HG03439 (cell line): ENCODE data around the gene POTEH.
"Not testable (repeated sequence)": the region's sequence is repeated elsewhere in the genome, so short reads cannot be mapped to it uniquely, and the experiment has no call there.

ENCODE experiments used
- ATAC-seq: cut with Tn5 transposase; IDR thresholded peaks from one replicate; pipeline ENCODE4 v1.9.1; 2021; ENCODE audit warnings: mild to moderate bottlenecking, moderate library complexity; ENCODE audit not compliant: unreplicated experiment

Gene POTEH

GRCh38 chr22:15734411-15734810 is 44.6 kb downstream of the POTEH start:
- not testable (repeated sequence) for ATAC-seq

GRCh38 chr22:15738157-15738908 is 48.5 kb downstream of the POTEH start:
- not testable (repeated sequence) for ATAC-seq

- not testable (repeated sequence) for ATAC-seq
These were observed 49.1 kb downstream of the POTEH start for GRCh38 chr22:15738909-15739391.

- not testable (repeated sequence) for ATAC-seq
These were observed 58.0 kb downstream of the POTEH start for GRCh38 chr22:15747636-15748323.

GRCh38 chr22:15749181-15749970 is 59.5 kb downstream of the POTEH start:
- ATAC-seq, result not testable (repeated sequence)

- not testable (repeated sequence) for ATAC-seq
These were observed 69.7 kb downstream of the POTEH start for GRCh38 chr22:15759443-15760097.

- ATAC-seq, result not testable (repeated sequence)
These were observed 70.7 kb downstream of the POTEH start for GRCh38 chr22:15760388-15761150.

GRCh38 chr22:15761151-15761777 is 71.4 kb downstream of the POTEH start:
- ATAC-seq, result not testable (repeated sequence)

GRCh38 chr22:15763559-15763958 is 73.7 kb downstream of the POTEH start:
- ATAC-seq, result not testable (repeated sequence)
